T-helper 2 cell treated with Interferon-gamma antibody and Interleukin-4, amounts not matched to agents 5 μg/mL and 100 μg/mL, for 36 hours (primary cell): ENCODE data around the gene PCP2.
"Not testable (repeated sequence)": the region's sequence is repeated elsewhere in the genome, so short reads cannot be mapped to it uniquely, and the experiment has no call there.

ENCODE experiments used
- DNase-seq: peaks from one replicate; pipeline ENCODE4 v3.0.0; 2021; ENCODE audit warnings: low spot score
- H3K27ac Mint-ChIP-seq: one replicate; pipeline ENCODE4 v1.8.0; 2021; ENCODE audit warnings: mild to moderate bottlenecking, mixed read lengths
- H3K27me3 Mint-ChIP-seq: one replicate; pipeline ENCODE4 v1.8.0; 2021; ENCODE audit warnings: low read depth, mixed read lengths
- H3K36me3 Mint-ChIP-seq: one replicate; pipeline ENCODE4 v1.8.0; 2021; ENCODE audit warnings: low read depth, mixed read lengths
- H3K4me1 Mint-ChIP-seq: one replicate; pipeline ENCODE4 v1.8.0; 2021; ENCODE audit warnings: low read depth, mixed read lengths
- H3K4me3 Mint-ChIP-seq: one replicate; pipeline ENCODE4 v1.8.0; 2022; ENCODE audit warnings: mild to moderate bottlenecking, moderate library complexity, mixed read lengths
- H3K9me3 Mint-ChIP-seq: one replicate; pipeline ENCODE4 v1.8.0; 2021; ENCODE audit warnings: mixed read lengths

Gene PCP2

GRCh38 chr19:7648265-7649014 is 14.9 kb upstream of the PCP2 start:
- no peaks in the 10 kb centered on the region for H3K27me3 Mint-ChIP-seq
- no peak for DNase-seq
- no peak overlapping the region for H3K4me3 Mint-ChIP-seq

GRCh38 chr19:7647156-7647555 is 13.6 kb upstream of the PCP2 start:
- Mint-ChIP-seq H3K27ac (no peak overlapping the region), H3K27me3 (no peaks in the 10 kb centered on the region), H3K4me3 (no peak overlapping the region), H3K9me3 (no peaks in the 10 kb centered on the region), H3K4me1 (peaks cover 4% of the 10 kb centered on the region), H3K36me3 (peaks cover 19% of the 10 kb centered on the region)
- no peak for DNase-seq

More at GRCh38 chr19:7648265-7649014, 14.9 kb upstream of the PCP2 start:
- no peaks in the 10 kb centered on the region for H3K9me3 Mint-ChIP-seq
- H3K4me1 Mint-ChIP-seq: peaks cover 7% of the 10 kb centered on the region
- H3K27ac Mint-ChIP-seq: no peak overlapping the region
- peaks cover 13% of the 10 kb centered on the region for H3K36me3 Mint-ChIP-seq

GRCh38 chr19:7646426-7646700 is 12.8 kb upstream of the PCP2 start:
- Mint-ChIP-seq H3K4me3 (no peak overlapping the region), H3K4me1 (peaks cover 3% of the 10 kb centered on the region), H3K9me3 (no peaks in the 10 kb centered on the region), H3K36me3 (peaks cover 19% of the 10 kb centered on the region), H3K27ac (no peak overlapping the region), H3K27me3 (no peaks in the 10 kb centered on the region)
- no peak for DNase-seq

GRCh38 chr19:7645656-7646425 is 12.3 kb upstream of the PCP2 start:
- DNase-seq: no peak
- Mint-ChIP-seq H3K9me3 (no peaks in the 10 kb centered on the region), H3K27me3 (no peaks in the 10 kb centered on the region), H3K4me3 (no peak overlapping the region), H3K36me3 (peaks cover 19% of the 10 kb centered on the region), H3K27ac (peak overlapping the region; percentile 2), H3K4me1 (peaks cover 3% of the 10 kb centered on the region)

- Mint-ChIP-seq H3K36me3 (peaks cover 22% of the 10 kb centered on the region), H3K9me3 (no peaks in the 10 kb centered on the region), H3K27me3 (no peaks in the 10 kb centered on the region), H3K4me1 (peaks cover 3% of the 10 kb centered on the region), H3K4me3 (no peak overlapping the region), H3K27ac (no peak overlapping the region)
- DNase-seq: no peak
These were observed 11.6 kb upstream of the PCP2 start for GRCh38 chr19:7645163-7645562.

GRCh38 chr19:7644550-7644877 is 11.0 kb upstream of the PCP2 start:
- DNase-seq: no peak
- H3K9me3 Mint-ChIP-seq: no peaks in the 10 kb centered on the region
- peaks cover 29% of the 10 kb centered on the region for H3K36me3 Mint-ChIP-seq
- no peak overlapping the region for H3K27ac Mint-ChIP-seq
- H3K4me3 Mint-ChIP-seq: no peak overlapping the region
- peaks cover 7% of the 10 kb centered on the region for H3K4me1 Mint-ChIP-seq
- H3K27me3 Mint-ChIP-seq: no peaks in the 10 kb centered on the region

- not testable (repeated sequence) for H3K27me3 Mint-ChIP-seq, H3K27ac Mint-ChIP-seq, DNase-seq, H3K4me1 Mint-ChIP-seq, H3K9me3 Mint-ChIP-seq, H3K4me3 Mint-ChIP-seq
- peaks cover 32% of the 10 kb centered on the region for H3K36me3 Mint-ChIP-seq
These were observed 10.4 kb upstream of the PCP2 start for GRCh38 chr19:7643629-7644549.

- peaks cover 32% of the 10 kb centered on the region for H3K36me3 Mint-ChIP-seq
- no peak overlapping the region for H3K27ac Mint-ChIP-seq
- H3K27me3 Mint-ChIP-seq: no peaks in the 10 kb centered on the region
- peaks cover 11% of the 10 kb centered on the region for H3K4me1 Mint-ChIP-seq
- H3K4me3 Mint-ChIP-seq: no peak overlapping the region
- no peak for DNase-seq
- no peaks in the 10 kb centered on the region for H3K9me3 Mint-ChIP-seq
These were observed 9.5 kb upstream of the PCP2 start for GRCh38 chr19:7643031-7643415.

- DNase-seq: no peak
- peaks cover 13% of the 10 kb centered on the region for H3K4me1 Mint-ChIP-seq
- H3K27me3 Mint-ChIP-seq: no peaks in the 10 kb centered on the region
- peaks cover 30% of the 10 kb centered on the region for H3K36me3 Mint-ChIP-seq
- H3K9me3 Mint-ChIP-seq: no peaks in the 10 kb centered on the region
- no peak overlapping the region for H3K4me3 Mint-ChIP-seq
- H3K27ac Mint-ChIP-seq: no peak overlapping the region
These were observed 8.9 kb upstream of the PCP2 start for GRCh38 chr19:7642295-7643030.

- Mint-ChIP-seq H3K27ac (no peak overlapping the region), H3K36me3 (peaks cover 30% of the 10 kb centered on the region), H3K27me3 (no peaks in the 10 kb centered on the region), H3K4me1 (peaks cover 15% of the 10 kb centered on the region), H3K4me3 (no peak overlapping the region), H3K9me3 (no peaks in the 10 kb centered on the region)
- no peak for DNase-seq
These were observed 8.1 kb upstream of the PCP2 start for GRCh38 chr19:7641290-7642276.

- H3K4me1 Mint-ChIP-seq: peaks cover 15% of the 10 kb centered on the region
- DNase-seq: no peak
- H3K27me3 Mint-ChIP-seq: no peaks in the 10 kb centered on the region
- no peak overlapping the region for H3K27ac Mint-ChIP-seq
- H3K4me3 Mint-ChIP-seq: no peak overlapping the region
- H3K9me3 Mint-ChIP-seq: no peaks in the 10 kb centered on the region
- peaks cover 30% of the 10 kb centered on the region for H3K36me3 Mint-ChIP-seq
These were observed 7.3 kb upstream of the PCP2 start for GRCh38 chr19:7640803-7641202.

GRCh38 chr19:7639863-7640348 is 6.4 kb upstream of the PCP2 start:
- Mint-ChIP-seq H3K27ac (no peak overlapping the region), H3K4me1 (peaks cover 14% of the 10 kb centered on the region), H3K27me3 (no peaks in the 10 kb centered on the region), H3K4me3 (peak overlapping the region; percentile 2), H3K36me3 (peaks cover 26% of the 10 kb centered on the region), H3K9me3 (no peaks in the 10 kb centered on the region)
- no peak for DNase-seq
